ENCODE results near the gene RUBCN.
"Not testable (repeated sequence)": the region's sequence is repeated elsewhere in the genome, so short reads cannot be mapped to it uniquely, and the experiment has no call there.

Gene RUBCN

GRCh38 chr3:197658706-197659105, 78.0 kb downstream of the RUBCN start:
- not testable (repeated sequence) for H3K4me3 ChIP-seq (ENCODE audit: low read length)

GRCh38 chr3:197657541-197658292, 79.0 kb downstream of the RUBCN start:
- H3K9me3 ChIP-seq (ENCODE audit: low read length); H2AFZ ChIP-seq (ENCODE audit: low read depth, low read length); H3K4me3 ChIP-seq (ENCODE audit: low read length); H3K36me3 ChIP-seq (ENCODE audit: insufficient read depth, low read length); H3K27me3 ChIP-seq (ENCODE audit: insufficient read depth, low read length); H3K4me1 ChIP-seq (ENCODE audit: insufficient read depth, low read length): not testable (repeated sequence)

More at GRCh38 chr3:197658706-197659105, 78.0 kb downstream of the RUBCN start:
- not testable (repeated sequence) for H3K9me3 ChIP-seq (ENCODE audit: low read length); H3K27me3 ChIP-seq (ENCODE audit: insufficient read depth, low read length); H3K36me3 ChIP-seq (ENCODE audit: insufficient read depth, low read length); H2AFZ ChIP-seq (ENCODE audit: low read depth, low read length); H3K4me1 ChIP-seq (ENCODE audit: insufficient read depth, low read length)

- not testable (repeated sequence) for H3K27me3 ChIP-seq (ENCODE audit: insufficient read depth, low read length); H3K36me3 ChIP-seq (ENCODE audit: insufficient read depth, low read length); H3K9me3 ChIP-seq (ENCODE audit: low read length); H2AFZ ChIP-seq (ENCODE audit: low read depth, low read length); H3K4me1 ChIP-seq (ENCODE audit: insufficient read depth, low read length); H3K4me3 ChIP-seq (ENCODE audit: low read length)
Observed at GRCh38 chr3:197656960-197657359, 79.7 kb downstream of the RUBCN start.

DNA sequence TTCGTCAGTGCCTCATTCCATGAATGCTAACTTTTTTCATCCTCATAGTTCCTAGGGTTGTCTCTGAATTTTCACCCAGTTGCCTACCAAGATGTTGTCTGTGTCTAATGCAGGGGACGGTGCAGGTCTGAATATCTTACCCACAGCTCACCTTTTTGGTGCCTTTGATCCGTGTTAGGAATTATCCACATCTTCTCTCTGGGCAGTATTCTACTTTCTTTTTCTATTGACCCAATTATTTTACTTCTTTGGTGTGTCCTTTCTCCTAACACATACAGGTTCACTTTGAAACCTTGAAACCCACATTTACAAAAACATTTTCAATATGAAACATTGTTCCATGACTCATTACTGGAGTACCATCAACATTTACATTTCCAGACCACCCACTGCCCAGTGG, 80.6 kb downstream of the RUBCN start:
- H3K27me3 ChIP-seq (ENCODE audit: insufficient read depth, low read length); H2AFZ ChIP-seq (ENCODE audit: low read depth, low read length); H3K4me1 ChIP-seq (ENCODE audit: insufficient read depth, low read length); H3K36me3 ChIP-seq (ENCODE audit: insufficient read depth, low read length); H3K9me3 ChIP-seq (ENCODE audit: low read length); H3K4me3 ChIP-seq (ENCODE audit: low read length): not testable (repeated sequence)

DNA sequence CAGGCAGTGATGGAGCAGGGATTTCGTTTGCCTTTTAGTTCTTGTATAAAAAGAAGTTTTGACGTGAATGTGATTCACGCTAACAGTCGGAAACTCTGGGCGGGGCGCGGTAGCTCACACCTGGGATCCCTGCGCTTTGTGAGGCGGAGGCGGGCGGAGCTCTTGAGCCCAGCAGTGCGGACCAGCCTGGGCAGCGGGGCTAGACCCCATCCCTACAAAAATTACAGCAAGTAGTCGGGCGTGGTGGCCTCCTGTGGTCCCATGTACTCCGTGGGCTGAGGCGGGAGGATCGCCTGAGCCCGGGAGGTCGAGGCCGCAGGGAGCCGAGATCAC, 81.7 kb downstream of the RUBCN start:
- not testable (repeated sequence) for H3K4me1 ChIP-seq (ENCODE audit: insufficient read depth, low read length); H2AFZ ChIP-seq (ENCODE audit: low read depth, low read length); H3K9me3 ChIP-seq (ENCODE audit: low read length); H3K27me3 ChIP-seq (ENCODE audit: insufficient read depth, low read length); H3K4me3 ChIP-seq (ENCODE audit: low read length); H3K36me3 ChIP-seq (ENCODE audit: insufficient read depth, low read length)

GRCh38 chr3:197654090-197654997, 82.4 kb downstream of the RUBCN start:
- H3K9me3 ChIP-seq (ENCODE audit: low read length); H2AFZ ChIP-seq (ENCODE audit: low read depth, low read length); H3K4me1 ChIP-seq (ENCODE audit: insufficient read depth, low read length); H3K27me3 ChIP-seq (ENCODE audit: insufficient read depth, low read length); H3K36me3 ChIP-seq (ENCODE audit: insufficient read depth, low read length): not testable (repeated sequence)
- H3K4me3 ChIP-seq (ENCODE audit: low read length) = peak overlapping the region; percentile 20

DNA sequence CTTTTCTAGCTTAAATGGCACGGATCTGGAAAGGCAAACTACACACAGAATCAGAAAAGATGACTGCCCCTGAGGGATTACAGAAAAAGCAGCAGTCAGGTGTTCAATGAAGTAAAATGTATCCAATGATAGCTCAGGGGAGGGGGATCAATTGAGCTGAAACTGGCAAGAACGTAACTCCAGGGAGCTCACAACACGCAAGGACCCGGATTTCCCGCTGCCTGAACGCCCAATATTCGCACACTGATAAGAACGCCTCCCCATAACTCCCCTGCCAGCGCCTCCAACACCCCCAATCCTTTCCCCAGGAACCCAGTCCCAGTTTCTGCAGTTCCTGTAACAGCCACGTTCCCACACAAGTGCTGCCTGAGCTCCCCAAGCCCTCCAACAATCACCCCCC, 83.8 kb downstream of the RUBCN start:
- H3K9me3 ChIP-seq (ENCODE audit: low read length); H3K36me3 ChIP-seq (ENCODE audit: insufficient read depth, low read length); H3K27me3 ChIP-seq (ENCODE audit: insufficient read depth, low read length); H3K4me1 ChIP-seq (ENCODE audit: insufficient read depth, low read length); H2AFZ ChIP-seq (ENCODE audit: low read depth, low read length); H3K4me3 ChIP-seq (ENCODE audit: low read length): not testable (repeated sequence)

DNA sequence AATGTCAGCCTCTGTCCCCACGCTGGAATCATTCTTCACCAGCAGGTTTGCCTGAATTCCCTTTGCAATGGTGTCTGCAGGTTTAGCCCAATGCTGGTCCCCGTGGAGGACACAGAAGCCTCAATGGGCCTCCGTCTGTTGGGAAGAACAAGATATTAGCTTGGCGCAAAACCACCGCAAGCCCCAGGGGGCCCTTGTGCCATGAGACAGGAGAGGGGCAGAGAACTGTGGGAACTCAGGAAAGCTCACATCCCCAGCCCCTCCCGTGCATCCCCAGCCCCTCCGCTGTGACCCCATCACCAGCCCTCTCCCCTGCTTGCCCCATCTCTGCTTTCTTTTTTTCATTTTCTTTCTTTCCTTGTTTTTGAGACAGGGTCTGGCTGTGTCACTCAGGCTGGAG, 89.1 kb downstream of the RUBCN start:
- not testable (repeated sequence) for H2AFZ ChIP-seq (ENCODE audit: low read depth, low read length); H3K4me3 ChIP-seq (ENCODE audit: low read length); H3K9me3 ChIP-seq (ENCODE audit: low read length); H3K36me3 ChIP-seq (ENCODE audit: insufficient read depth, low read length); H3K4me1 ChIP-seq (ENCODE audit: insufficient read depth, low read length); H3K27me3 ChIP-seq (ENCODE audit: insufficient read depth, low read length)

DNA sequence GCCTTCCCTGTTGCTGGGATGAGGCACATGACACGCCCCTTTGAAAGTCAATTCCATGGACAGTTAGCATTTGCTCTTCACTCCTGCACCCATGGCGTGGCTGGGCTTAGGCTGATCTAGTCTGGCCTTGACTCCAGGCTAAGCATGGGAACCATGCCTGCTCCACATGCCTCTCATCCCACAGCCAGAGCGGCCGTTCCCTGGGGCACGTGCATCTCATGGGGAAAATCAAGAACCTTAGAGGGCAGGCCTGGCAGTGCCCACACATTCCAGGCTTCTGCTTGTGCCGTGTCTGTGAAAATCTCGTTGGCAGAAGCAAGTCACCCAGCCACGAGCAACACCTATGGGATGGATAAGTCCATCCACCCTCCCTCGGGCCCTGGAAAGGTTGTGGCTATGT, 89.5 kb downstream of the RUBCN start:
- H3K27me3 ChIP-seq (ENCODE audit: insufficient read depth, low read length); H3K9me3 ChIP-seq (ENCODE audit: low read length); H2AFZ ChIP-seq (ENCODE audit: low read depth, low read length); H3K4me1 ChIP-seq (ENCODE audit: insufficient read depth, low read length); H3K36me3 ChIP-seq (ENCODE audit: insufficient read depth, low read length); H3K4me3 ChIP-seq (ENCODE audit: low read length): not testable (repeated sequence)

- not testable (repeated sequence) for H3K36me3 ChIP-seq (ENCODE audit: insufficient read depth, low read length); H3K4me3 ChIP-seq (ENCODE audit: low read length); H3K9me3 ChIP-seq (ENCODE audit: low read length); H3K4me1 ChIP-seq (ENCODE audit: insufficient read depth, low read length); H3K27me3 ChIP-seq (ENCODE audit: insufficient read depth, low read length); H2AFZ ChIP-seq (ENCODE audit: low read depth, low read length)
Observed at GRCh38 chr3:197646294-197646693, 90.4 kb downstream of the RUBCN start.

DNA sequence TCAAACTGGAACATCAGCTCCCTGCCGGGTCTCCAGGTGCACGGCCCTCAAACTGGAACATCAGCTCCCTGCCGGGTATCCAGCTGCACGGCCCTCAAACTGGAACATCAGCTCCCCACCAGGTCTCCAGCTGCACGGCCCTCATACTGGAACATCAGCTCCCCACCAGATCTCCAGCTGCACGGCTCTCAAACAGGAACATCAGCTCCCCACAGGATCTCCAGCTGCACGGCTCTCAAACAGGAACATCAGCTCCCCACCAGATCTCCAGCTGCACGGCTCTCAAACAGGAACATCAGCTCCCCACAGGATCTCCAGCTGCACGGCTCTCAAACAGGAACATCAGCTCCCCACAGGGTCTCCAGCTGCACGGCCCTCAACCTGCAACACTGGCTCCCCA, 99.1 kb downstream of the RUBCN start:
- H3K27me3 ChIP-seq (ENCODE audit: insufficient read depth, low read length); H3K9me3 ChIP-seq (ENCODE audit: low read length); H3K4me3 ChIP-seq (ENCODE audit: low read length); H3K4me1 ChIP-seq (ENCODE audit: insufficient read depth, low read length); H3K36me3 ChIP-seq (ENCODE audit: insufficient read depth, low read length); H2AFZ ChIP-seq (ENCODE audit: low read depth, low read length): not testable (repeated sequence)

GRCh38 chr3:197631989-197632388, 104.7 kb downstream of the RUBCN start:
- H3K4me1 ChIP-seq (ENCODE audit: insufficient read depth, low read length); H3K4me3 ChIP-seq (ENCODE audit: low read length); H2AFZ ChIP-seq (ENCODE audit: low read depth, low read length); H3K27me3 ChIP-seq (ENCODE audit: insufficient read depth, low read length); H3K9me3 ChIP-seq (ENCODE audit: low read length); H3K36me3 ChIP-seq (ENCODE audit: insufficient read depth, low read length): not testable (repeated sequence)

DNA sequence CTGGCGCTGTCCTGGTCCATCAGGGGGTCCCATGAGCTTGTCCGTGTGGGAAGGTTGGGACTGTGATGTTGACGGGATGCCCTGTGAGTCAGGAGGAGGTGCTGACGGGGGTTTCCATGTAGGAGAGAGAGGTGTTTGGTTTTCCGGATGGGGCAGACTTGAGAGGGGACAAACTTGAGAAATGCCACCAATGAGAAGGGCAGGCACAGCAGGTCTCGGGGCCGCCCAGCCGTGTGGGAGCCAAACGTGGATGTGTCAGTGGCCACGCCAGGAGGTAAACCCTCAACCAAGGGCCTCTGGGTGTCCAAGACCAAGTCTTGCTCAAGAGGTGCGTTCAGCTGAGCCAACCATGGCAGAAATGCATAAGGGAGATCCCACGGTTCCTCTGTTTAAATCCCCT, 105.9 kb downstream of the RUBCN start:
- H3K27me3 ChIP-seq (ENCODE audit: insufficient read depth, low read length); H3K36me3 ChIP-seq (ENCODE audit: insufficient read depth, low read length): not testable (repeated sequence)

GRCh38 chr3:197629286-197629685, 107.4 kb downstream of the RUBCN start:
- not testable (repeated sequence) for H3K4me1 ChIP-seq (ENCODE audit: insufficient read depth, low read length); H3K27me3 ChIP-seq (ENCODE audit: insufficient read depth, low read length); H3K4me3 ChIP-seq (ENCODE audit: low read length); H3K9me3 ChIP-seq (ENCODE audit: low read length); H2AFZ ChIP-seq (ENCODE audit: low read depth, low read length); H3K36me3 ChIP-seq (ENCODE audit: insufficient read depth, low read length)

More for the DNA sequence above, 105.9 kb downstream of the RUBCN start:
- not testable (repeated sequence) for H3K4me3 ChIP-seq (ENCODE audit: low read length); H3K4me1 ChIP-seq (ENCODE audit: insufficient read depth, low read length); H2AFZ ChIP-seq (ENCODE audit: low read depth, low read length); H3K9me3 ChIP-seq (ENCODE audit: low read length)

Measured in neuron (in vitro differentiated cells).